PC-9 (cell line): Measurements from ENCODE around the gene MYO1G. TPM values are rescaled to one million over a fixed set of nuclear protein-coding genes. Genes with fewer than 3 reads are reported as not detected.

Experiments
- BruUV-seq: library from RNA; stranded (reverse); fragments of 400-500 nt; replicated peaks from 2 replicates; lab custom pipeline; 2021; lab: Mats Ljungman, UMichigan
- CTCF ChIA-PET: fragments of 300-600 bp; sonication (Branson Sonifier 250); formaldehyde crosslinking; loops from one replicate; lab custom pipeline; 2022; ENCODE audit warnings: antibody characterized with exemption; lab: Charles Lee
- POLR2A ChIA-PET: fragments of 300-600 bp; sonication (Branson Sonifier 250); formaldehyde crosslinking; loops from one replicate; lab custom pipeline; 2022; ENCODE audit warnings: antibody characterized with exemption; ENCODE audit not compliant: unreplicated experiment; lab: Charles Lee
- DNase-seq, 2 experiments: peaks; one replicate each; pipeline versions ENCODE4 v3.0.0 to v3.0.0-alpha.2; 2015 to 2022; ENCODE audit warnings: mixed read lengths in 1 of 2
- H2AFZ ChIP-seq: fragments of 200-600 bp; sonication (generic); 2 replicates; pipeline ENCODE4 v1.8.1; 2017; ENCODE audit warnings: antibody characterized with exemption
- H3F3A ChIP-seq: fragments of 200-600 bp; sonication (generic); 2 replicates; pipeline ENCODE4 v1.8.1; 2017; ENCODE audit warnings: antibody characterized with exemption, mild to moderate bottlenecking, low read depth; ENCODE audit not compliant: insufficient read depth
- H3K27ac ChIP-seq: fragments of 200-600 bp; sonication (generic); 2 replicates; pipeline ENCODE4 v1.6.1; 2016; ENCODE audit warnings: mixed run types
- H3K27me3 ChIP-seq: fragments of 200-600 bp; sonication (generic); 2 replicates; pipeline ENCODE4 v1.6.1; 2016; ENCODE audit warnings: low read depth, mixed run types; ENCODE audit not compliant: insufficient read depth
- H3K36me3 ChIP-seq: fragments of 200-600 bp; sonication (generic); 2 replicates; pipeline ENCODE4 v1.6.1; 2016; ENCODE audit warnings: low read depth, mixed run types
- H3K4me1 ChIP-seq: fragments of 200-600 bp; sonication (generic); replicated peaks from 2 replicates; pipeline ENCODE4 v1.6.1; 2016; ENCODE audit warnings: mixed run types; ENCODE audit not compliant: insufficient read depth
- H3K4me2 ChIP-seq: fragments of 200-600 bp; sonication (generic); 2 replicates; pipeline ENCODE4 v1.6.1; 2017; ENCODE audit warnings: mixed run types
- H3K4me3 ChIP-seq: fragments of 200-600 bp; sonication (generic); 2 replicates; pipeline ENCODE4 v1.6.1; 2016; ENCODE audit warnings: mixed run types
- H3K79me2 ChIP-seq: fragments of 200-600 bp; sonication (generic); 2 replicates; pipeline ENCODE4 v1.6.1; 2017; ENCODE audit warnings: low read depth, mixed run types
- H3K9me2 ChIP-seq: fragments of 200-600 bp; sonication (generic); 2 replicates; pipeline ENCODE4 v1.8.1; 2017; ENCODE audit warnings: mild to moderate bottlenecking; ENCODE audit not compliant: insufficient read depth
- H3K9me3 ChIP-seq: fragments of 200-600 bp; sonication (generic); 2 replicates; pipeline ENCODE4 v1.8.1; 2016; ENCODE audit warnings: low read depth; ENCODE audit not compliant: insufficient read depth
- H4K20me1 ChIP-seq: fragments of 200-600 bp; sonication (generic); 2 replicates; pipeline ENCODE4 v1.8.1; 2017; ENCODE audit not compliant: insufficient read depth
- CTCF ChIP-seq: fragments of 200-600 bp; sonication (generic); conservative IDR thresholded peaks from 2 replicates; pipeline ENCODE4 v1.6.1; 2017; ENCODE audit warnings: mixed run types, antibody characterized with exemption, mild to moderate bottlenecking, moderate library complexity
- EZH2 ChIP-seq: fragments of 200-600 bp; sonication (generic); IDR thresholded peaks from 2 replicates; pipeline ENCODE4 v1.8.0; 2017; ENCODE audit warnings: antibody characterized with exemption, low read depth
- intact Hi-C: fragments of 100-400 bp; cut with micrococcal nuclease; formaldehyde crosslinking; loops from one replicate; pipeline ENCODE4 v1.10.0; 2022; ENCODE audit not compliant: unreplicated experiment
- total RNA-seq: library from RNA; stranded (reverse); gene quantifications from 2 replicates; pipeline ENCODE4 v1.2.3, GENCODE V29; 2021

MYO1G gene
- total RNA-seq, 1 experiment from 2014 or later = 0.24 TPM

- TF ChIP-seq EZH2 = no peak
- TF ChIP-seq CTCF = no peak
- POLR2A ChIA-PET = no interaction called here
- Histone ChIP-seq H3K9me3 (no peaks in the 10 kb centered on the region), H4K20me1 (no peaks in the 10 kb centered on the region), H3K4me3 (no peak overlapping the region), H3K4me2 (no peak overlapping the region), H2AFZ (no peak overlapping the region), H3K36me3 (no peaks in the 10 kb centered on the region), H3F3A (peaks cover 14% of the 10 kb centered on the region), H3K27ac (no peak overlapping the region), H3K9me2 (no peaks in the 10 kb centered on the region), H3K27me3 (no peaks in the 10 kb centered on the region), H3K4me1 (no peaks in the 10 kb centered on the region), H3K79me2 (no peaks in the 10 kb centered on the region)
- no TSS peak for BruUV-seq
- DNase-seq = no peak
- CTCF ChIA-PET = no interaction called here
- intact Hi-C loops = no loop called here
Measured at GRCh38 chr7:44975331-44976039, 3.3 kb downstream of the MYO1G start.

GRCh38 chr7:44974549-44974948, 4.3 kb downstream of the MYO1G start:
- CTCF ChIA-PET = interaction anchor here (2.9 kb wide), 1 partner anchor 162 kb away, joined by 36 read pairs; no protein-coding TSS in a partner anchor
- Histone ChIP-seq H2AFZ (no peak overlapping the region), H3K27ac (no peak overlapping the region), H3K4me3 (no peak overlapping the region), H3K27me3 (no peaks in the 10 kb centered on the region), H3K36me3 (no peaks in the 10 kb centered on the region), H3K4me2 (no peak overlapping the region), H3K79me2 (no peaks in the 10 kb centered on the region), H3F3A (peaks cover 4% of the 10 kb centered on the region), H3K4me1 (no peaks in the 10 kb centered on the region), H3K9me3 (no peaks in the 10 kb centered on the region), H3K9me2 (no peaks in the 10 kb centered on the region), H4K20me1 (no peaks in the 10 kb centered on the region)
- intact Hi-C loops = loop anchor here (5.0 kb wide), 1 partner anchor 163 kb away; no protein-coding TSS in a partner anchor
- POLR2A ChIA-PET = no interaction called here
- no TSS peak for BruUV-seq
- TF ChIP-seq EZH2 (no peak), CTCF (no peak)
- no peak for DNase-seq

GRCh38 chr7:44973610-44974401, 5.0 kb downstream of the MYO1G start:
- peak in 1 of 2 experiments; percentile 50 for DNase-seq
- Histone ChIP-seq H3K4me2 (no peak overlapping the region), H3K27me3 (no peaks in the 10 kb centered on the region), H3K4me3 (no peak overlapping the region), H3K9me2 (no peaks in the 10 kb centered on the region), H3K79me2 (no peaks in the 10 kb centered on the region), H3F3A (no peaks in the 10 kb centered on the region), H2AFZ (no peak overlapping the region), H3K4me1 (no peaks in the 10 kb centered on the region), H3K36me3 (no peaks in the 10 kb centered on the region), H3K9me3 (no peaks in the 10 kb centered on the region), H3K27ac (no peak overlapping the region), H4K20me1 (no peaks in the 10 kb centered on the region)
- intact Hi-C loops = loop anchor here (5.0 kb wide), 1 partner anchor 163 kb away; no protein-coding TSS in a partner anchor
- ChIA-PET POLR2A (interaction anchor here (0.5 to 0.6 kb wide), 2 partner anchors 11 to 51 kb away, joined by 3 to 8 read pairs; no protein-coding TSS in a partner anchor), CTCF (interaction anchor here (0.6 to 2.9 kb wide), 11 partner anchors 12 to 517 kb away, joined by 3 to 36 read pairs (median 4); partner anchors contain the start of genes CCM2 and TBRG4)
- no TSS peak for BruUV-seq
- TF ChIP-seq EZH2 (no peak), CTCF (peak; percentile 66)
